Choroid plexus epithelial cell (primary cell): ENCODE measurements around the gene KRTAP5-5.
A peak's percentile ranks its signal among the peaks of the same experiment; 100 is the strongest.
"Not testable (repeated sequence)": the region's sequence is repeated elsewhere in the genome, so short reads cannot be mapped to it uniquely, and the experiment has no call there.

ENCODE experiments used
- DNase-seq: peaks from one replicate; pipeline ENCODE4 v3.0.0-alpha.2; 2010; ENCODE audit warnings: low read depth
- H3K4me3 ChIP-seq: 2 replicates; pipeline ENCODE4 v1.5.1; 2011; ENCODE audit warnings: low read depth, mild to moderate bottlenecking, control low read depth, low read length, moderate library complexity
- CTCF ChIP-seq: conservative IDR thresholded peaks from 2 replicates; pipeline ENCODE4 v1.5.1; 2011; ENCODE audit warnings: low read depth, mild to moderate bottlenecking, control low read depth, inconsistent platforms, low read length, moderate library complexity

Gene KRTAP5-5

DNA sequence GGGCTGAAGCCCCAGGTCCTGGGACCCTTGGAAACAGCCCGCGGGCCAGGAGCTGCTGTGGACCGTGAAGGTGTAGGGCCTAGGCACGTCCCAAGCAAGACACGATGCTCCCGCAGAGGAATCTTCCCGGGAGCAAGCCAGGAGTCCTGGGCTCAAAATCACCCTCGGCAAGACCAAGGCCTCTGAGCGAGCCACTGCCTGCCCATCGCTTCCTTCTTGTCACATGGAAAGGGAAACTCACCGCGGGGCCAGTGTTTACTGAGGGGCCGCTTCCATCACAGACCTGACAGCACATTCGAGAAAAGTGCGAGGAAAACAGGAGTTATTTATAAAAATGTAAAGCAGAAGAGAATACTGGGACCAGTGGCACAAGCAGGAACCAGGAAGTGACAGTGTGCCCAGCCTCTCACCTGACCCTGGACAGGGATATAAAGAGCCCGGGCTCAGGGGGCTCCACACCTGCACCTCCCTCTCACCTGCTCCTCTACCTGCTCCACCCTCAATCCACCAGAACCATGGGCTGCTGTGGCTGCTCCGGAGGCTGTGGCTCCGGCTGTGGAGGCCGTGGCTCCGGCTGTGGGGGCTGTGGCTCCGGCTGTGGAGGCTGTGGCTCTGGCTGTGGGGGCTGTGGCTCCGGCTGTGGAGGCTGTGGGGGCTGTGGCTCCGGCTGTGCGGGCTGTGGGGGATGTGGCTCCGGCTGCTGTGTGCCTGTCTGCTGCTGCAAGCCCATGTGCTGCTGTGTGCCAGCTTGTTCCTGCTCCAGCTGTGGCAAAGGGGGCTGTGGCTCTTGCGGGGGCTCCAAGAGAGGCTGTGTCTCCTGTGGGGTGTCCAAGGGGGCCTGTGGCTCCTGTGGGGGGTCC lies at the start of gene KRTAP5-5:
KRTAP5-5 (plus strand) TSS at position 450 of the 860 bp plus-strand sequence; CDS start at position 516, 66 bp downstream.
- no peak for DNase-seq
- no peak within 1 kb of the TSS for H3K4me3 ChIP-seq
- TF ChIP-seq CTCF = no peak

DNA sequence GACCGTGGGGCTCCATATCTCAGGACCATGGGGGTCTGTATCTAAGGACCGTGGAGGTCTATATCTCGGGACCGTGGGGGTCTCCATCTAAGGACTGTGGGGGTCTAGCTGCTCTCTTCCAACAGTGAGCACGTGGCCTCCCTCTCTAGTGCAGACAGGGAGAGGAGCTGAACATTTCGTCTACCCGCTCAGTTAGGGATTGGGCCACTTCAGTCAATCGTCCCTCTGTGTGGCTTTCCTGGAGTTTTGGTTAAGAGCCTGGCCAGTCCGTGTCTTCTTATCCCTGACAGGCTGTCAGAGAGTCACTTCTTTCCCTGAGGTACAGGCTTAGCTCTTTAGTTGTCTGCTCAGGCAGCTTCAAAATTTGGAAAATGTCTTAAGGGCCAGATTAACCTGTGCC lies 47.6 kb upstream of the KRTAP5-5 start:
- DNase-seq = no peak
- no peak overlapping the region for H3K4me3 ChIP-seq
- TF ChIP-seq CTCF = no peak

- not testable (repeated sequence) for H3K4me3 ChIP-seq, DNase-seq
Measured at GRCh38 chr11:1582909-1583308, 46.7 kb upstream of the KRTAP5-5 start.

DNA sequence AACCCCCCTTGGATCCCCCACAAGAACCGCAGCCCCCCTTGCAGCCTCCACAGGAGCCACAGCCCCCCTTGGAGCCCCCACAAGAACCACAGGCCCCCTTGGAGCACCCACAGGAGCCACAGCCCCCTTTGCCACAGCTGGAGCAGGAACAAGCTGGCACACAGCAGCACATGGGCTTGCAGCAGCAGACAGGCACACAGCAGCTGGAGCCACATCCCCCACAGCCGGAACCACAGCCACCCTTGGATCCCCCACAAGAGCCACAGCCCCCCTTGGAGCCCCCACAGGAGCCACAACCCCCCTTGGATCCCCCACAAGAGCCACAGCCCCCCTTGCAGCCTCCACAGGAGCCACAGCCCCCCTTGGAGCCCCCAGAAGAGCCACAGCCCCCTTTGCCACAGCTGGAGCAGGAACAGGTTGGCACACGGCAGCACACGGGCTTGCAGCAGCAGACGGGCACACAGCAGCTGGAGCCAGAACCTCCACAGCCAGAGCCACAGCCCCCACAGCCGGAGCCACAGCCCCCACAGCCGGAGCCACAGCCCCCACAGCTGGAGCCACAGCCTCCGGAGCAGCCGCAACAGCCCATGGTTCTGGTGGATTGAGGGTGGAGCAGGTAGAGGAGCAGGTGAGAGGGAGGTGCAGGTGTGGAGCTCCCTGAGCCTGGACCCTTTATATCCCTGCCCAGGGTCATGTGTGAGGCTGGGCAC lies 44.8 kb upstream of the KRTAP5-5 start, which contains the start of gene KRTAP5-1:
KRTAP5-1 (minus strand) TSS at position 623 of the 710 bp plus-strand sequence; CDS start at position 589, 34 bp downstream.
- DNase-seq, H3K4me3 ChIP-seq: not testable (repeated sequence)

- no peak for TF ChIP-seq CTCF
- no peak for DNase-seq
- H3K4me3 ChIP-seq = no peak overlapping the region
Measured at GRCh38 chr11:1586699-1587098, 42.9 kb upstream of the KRTAP5-5 start.

GRCh38 chr11:1589191-1589963 lies 40.2 kb upstream of the KRTAP5-5 start:
- not testable (repeated sequence) for H3K4me3 ChIP-seq

GRCh38 chr11:1589996-1590395 lies 39.6 kb upstream of the KRTAP5-5 start:
- no peak for DNase-seq
- no peak for TF ChIP-seq CTCF
- H3K4me3 ChIP-seq = no peak overlapping the region

More at GRCh38 chr11:1589191-1589963, 40.2 kb upstream of the KRTAP5-5 start:
- peak; percentile 7 for DNase-seq

DNA sequence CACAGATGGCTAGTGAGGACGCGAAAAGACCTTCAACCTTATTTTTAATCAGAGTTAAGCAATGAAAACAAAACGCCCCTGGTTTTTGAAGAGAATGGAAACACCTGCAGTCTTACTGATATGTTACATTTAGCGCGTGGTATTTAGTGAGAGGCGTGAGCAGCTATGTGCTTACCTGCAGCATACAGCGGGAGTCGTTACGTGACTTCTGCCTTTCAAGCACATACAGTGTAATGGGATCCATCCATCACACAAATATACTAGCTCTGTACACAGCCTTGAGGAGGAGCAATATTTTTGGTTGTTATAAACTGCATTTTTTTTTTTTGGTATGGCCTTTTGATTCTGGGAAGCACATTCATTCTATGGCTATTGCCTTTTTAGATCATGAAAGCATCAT lies 36.9 kb upstream of the KRTAP5-5 start:
- no peak for DNase-seq
- no peak overlapping the region for H3K4me3 ChIP-seq
- TF ChIP-seq CTCF = no peak
